K562 (cell line): Measurements from ENCODE around the gene MEGF11.

Experiments
- CCNT2 ChIP-seq: IDR thresholded peaks from 2 replicates; pipeline ENCODE4 v1.6.1; 2011; ENCODE audit warnings: borderline replicate concordance, low read depth, mild to moderate bottlenecking, moderate library complexity, mixed read lengths, low read length; ENCODE audit not compliant: insufficient read length; ENCODE audit errors: extremely low read depth
- E2F4 ChIP-seq: sonication (generic); formaldehyde crosslinking; IDR thresholded peaks from 2 replicates; pipeline ENCODE4 v1.8.0; 2022; ENCODE audit warnings: mild to moderate bottlenecking, low read depth, missing genetic modification reagents
- MBD2 ChIP-seq: sonication (generic); IDR thresholded peaks from 2 replicates; pipeline ENCODE4 v1.6.1; 2016; ENCODE audit warnings: low read depth, borderline replicate concordance

DNA sequence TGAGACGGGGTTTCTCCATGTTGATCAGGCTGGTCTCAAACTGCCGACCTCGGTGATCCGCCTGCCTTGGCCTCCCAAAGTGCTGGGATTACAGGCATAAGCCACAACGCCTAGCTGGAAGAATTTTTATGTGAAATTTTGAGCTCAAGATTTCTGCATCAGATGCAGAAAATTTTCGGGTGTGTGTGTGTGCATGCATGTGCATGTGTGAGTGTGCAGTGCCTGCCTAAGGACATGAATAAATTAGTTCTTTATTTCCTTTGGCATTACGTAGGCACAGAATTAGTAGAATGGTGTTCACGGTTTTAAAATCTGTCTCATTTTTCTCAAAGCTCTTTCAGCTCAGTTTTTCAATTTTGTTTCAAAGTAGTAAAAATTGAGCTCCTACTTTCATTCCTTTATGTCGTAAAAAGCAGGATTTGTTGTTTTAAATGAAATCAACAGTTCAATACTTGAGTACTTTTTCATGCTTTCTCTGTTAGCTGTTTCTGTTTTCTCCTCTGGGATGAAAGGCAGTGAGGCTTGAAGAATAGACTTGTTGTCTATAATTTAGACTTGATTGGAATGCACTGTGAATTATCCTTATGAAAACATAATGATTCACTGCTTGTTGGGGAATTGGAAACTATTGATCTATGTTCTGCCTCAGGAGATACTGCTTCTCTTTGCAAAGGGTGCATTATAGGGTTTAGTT lies 407.6 kb downstream of the MEGF11 start:
- TF ChIP-seq E2F4 (CRISPR knock-in tag), result no peak
- no peak for TF ChIP-seq CCNT2
- no peak for TF ChIP-seq MBD2
